Cardiac muscle cell (in vitro differentiated cells and primary cell): ENCODE results near the gene APBB1IP. TPM values are rescaled to one million over a fixed set of nuclear protein-coding genes. Genes with fewer than 3 reads are reported as not detected.
"Not testable (repeated sequence)": the region's sequence is repeated elsewhere in the genome, so short reads cannot be mapped to it uniquely, and the experiment has no call there.

ENCODE experiments used
- DNase-seq, 2 donors: peaks; one replicate each; pipeline versions ENCODE4 v3.0.0 to v3.0.0-alpha.2; 2010 to 2017; ENCODE audit warnings: low read depth in 1 of 2, low spot score in 1 of 2
- H3K27ac ChIP-seq: fragments of 200-600 bp; sonication (generic); 2 replicates; pipeline ENCODE4 v1.5.1; 2016
- H3K27me3 ChIP-seq: fragments of 200-600 bp; sonication (generic); 2 replicates; pipeline ENCODE4 v1.6.0; 2016; ENCODE audit warnings: control low read depth
- H3K36me3 ChIP-seq: fragments of 200-600 bp; sonication (generic); 2 replicates; pipeline ENCODE4 v1.5.1; 2016; ENCODE audit warnings: control low read depth
- H3K4me1 ChIP-seq: fragments of 200-600 bp; sonication (generic); 2 replicates; pipeline ENCODE4 v1.8.1; 2017; ENCODE audit warnings: low read depth, mild to moderate bottlenecking, mixed run types
- H3K4me3 ChIP-seq: fragments of 200-600 bp; sonication (generic); 2 replicates; pipeline ENCODE4 v1.5.1; 2016; ENCODE audit warnings: mild to moderate bottlenecking
- H3K9me3 ChIP-seq: fragments of 200-600 bp; sonication (generic); 2 replicates; pipeline ENCODE4 v1.5.1; 2017; ENCODE audit warnings: low read depth, mild to moderate bottlenecking, control low read depth
- CTCF ChIP-seq: IDR thresholded peaks from 2 replicates; pipeline ENCODE4 v1.5.1; 2012; ENCODE audit warnings: low read depth, mild to moderate bottlenecking, low read length
- polyA plus RNA-seq: library from polyadenylated mRNA; unstranded; fragments of >200 nt; fragmentation: Nextera tagmentation; extraction: Ambion mirVana; gene quantifications from 2 replicates; pipeline ENCODE4 v1.2.1, GENCODE V29; 2016
- total RNA-seq: library from RNA; depleted of rRNA; stranded (reverse); fragments of >200 nt; gene quantifications from 2 replicates; pipeline ENCODE4 v1.2.3, GENCODE V29; 2016

Gene APBB1IP
- total and polyA plus RNA-seq, 2 experiments from 2014 or later, result not detected

GRCh38 chr10:26566525-26567350 is 128.6 kb downstream of the APBB1IP start:
- peak; percentile 2 to 52 for DNase-seq
- peak overlapping the region; percentile 45 for H3K4me3 ChIP-seq
- no peaks in the 10 kb centered on the region for H3K36me3 ChIP-seq
- TF ChIP-seq CTCF, result no peak
- H3K9me3 ChIP-seq, result no peaks in the 10 kb centered on the region
- H3K4me1 ChIP-seq, result no peaks in the 10 kb centered on the region
- no peak overlapping the region for H3K27ac ChIP-seq
- H3K27me3 ChIP-seq, result peaks cover 67% of the 10 kb centered on the region

GRCh38 chr10:26567351-26567721 is 129.2 kb downstream of the APBB1IP start:
- peak overlapping the region; percentile 45 for H3K4me3 ChIP-seq
- H3K27ac ChIP-seq, result no peak overlapping the region
- no peaks in the 10 kb centered on the region for H3K9me3 ChIP-seq
- no peak for TF ChIP-seq CTCF
- H3K27me3 ChIP-seq, result peaks cover 62% of the 10 kb centered on the region
- H3K36me3 ChIP-seq, result no peaks in the 10 kb centered on the region
- peak; percentile 5 to 26 for DNase-seq
- no peaks in the 10 kb centered on the region for H3K4me1 ChIP-seq

- H3K4me3 ChIP-seq, result no peak overlapping the region
- no peaks in the 10 kb centered on the region for H3K36me3 ChIP-seq
- TF ChIP-seq CTCF, result no peak
- no peaks in the 10 kb centered on the region for H3K9me3 ChIP-seq
- no peak overlapping the region for H3K27ac ChIP-seq
- DNase-seq, result no peak
- H3K27me3 ChIP-seq, result peaks cover 33% of the 10 kb centered on the region
- no peaks in the 10 kb centered on the region for H3K4me1 ChIP-seq
Observed at GRCh38 chr10:26571655-26572054, 133.5 kb downstream of the APBB1IP start.

GRCh38 chr10:26573674-26574073 is 135.5 kb downstream of the APBB1IP start:
- H3K9me3 ChIP-seq, result no peaks in the 10 kb centered on the region
- peaks cover 12% of the 10 kb centered on the region for H3K27me3 ChIP-seq
- H3K4me3 ChIP-seq, result no peak overlapping the region
- no peak for TF ChIP-seq CTCF
- no peak for DNase-seq
- no peak overlapping the region for H3K27ac ChIP-seq
- H3K36me3 ChIP-seq, result no peaks in the 10 kb centered on the region
- H3K4me1 ChIP-seq, result no peaks in the 10 kb centered on the region

GRCh38 chr10:26574783-26575182 is 136.6 kb downstream of the APBB1IP start:
- Histone ChIP-seq H3K4me1 (no peaks in the 10 kb centered on the region), H3K27ac (no peak overlapping the region), H3K36me3 (no peaks in the 10 kb centered on the region), H3K27me3 (peaks cover 3% of the 10 kb centered on the region), H3K9me3 (no peaks in the 10 kb centered on the region), H3K4me3 (no peak overlapping the region)
- DNase-seq, result no peak
- no peak for TF ChIP-seq CTCF

GRCh38 chr10:26578371-26578770 is 140.2 kb downstream of the APBB1IP start:
- H3K4me3 ChIP-seq, H3K36me3 ChIP-seq, H3K9me3 ChIP-seq: not testable (repeated sequence)

More at GRCh38 chr10:26578371-26578770, 140.2 kb downstream of the APBB1IP start:
- H3K27me3 ChIP-seq, DNase-seq, H3K4me1 ChIP-seq, H3K27ac ChIP-seq: not testable (repeated sequence)
